HEK293T (cell line): Measurements from ENCODE around the gene KLHL29.

ENCODE experiments used
- CTCF ChIA-PET: fragments of 350-600 bp; formaldehyde crosslinking; extraction: SDS; loops from one replicate; lab custom pipeline; 2021; ENCODE audit warnings: antibody characterized with exemption, inconsistent platforms; lab: Yijun Ruan, JAX
- POLR2A ChIA-PET: fragments of 350-600 bp; formaldehyde crosslinking; extraction: SDS; loops from one replicate; lab custom pipeline; 2020; ENCODE audit warnings: antibody characterized with exemption, inconsistent platforms; lab: Yijun Ruan, JAX
- DNase-seq: peaks from one replicate; pipeline ENCODE4 v3.0.0; 2012; ENCODE audit warnings: mixed read lengths; ENCODE audit errors: extremely low spot score
- ARNT ChIP-seq: fragments of 450-650 bp; IDR thresholded peaks from 2 replicates; pipeline ENCODE4 v1.6.1; 2017; ENCODE audit warnings: mild to moderate bottlenecking
- BHLHE40 ChIP-seq: fragments of 450-650 bp; IDR thresholded peaks from 2 replicates; pipeline ENCODE4 v1.6.1; 2016; ENCODE audit warnings: mild to moderate bottlenecking, moderate library complexity, borderline replicate concordance
- CTBP1 ChIP-seq: fragments of 450-650 bp; IDR thresholded peaks from 2 replicates; pipeline ENCODE4 v1.6.1; 2016; ENCODE audit warnings: borderline replicate concordance
- ELF4 ChIP-seq: fragments of 450-650 bp; IDR thresholded peaks from 2 replicates; pipeline ENCODE4 v1.6.1; 2017; ENCODE audit warnings: antibody characterized with exemption
- FOXA1 ChIP-seq: fragments of 450-650 bp; IDR thresholded peaks from 2 replicates; pipeline ENCODE4 v1.6.1; 2016; ENCODE audit warnings: mild to moderate bottlenecking
- FOXK2 ChIP-seq: fragments of 450-650 bp; IDR thresholded peaks from 2 replicates; pipeline ENCODE4 v1.6.1; 2016; ENCODE audit warnings: mild to moderate bottlenecking
- FOXM1 ChIP-seq: fragments of 450-650 bp; IDR thresholded peaks from 2 replicates; pipeline ENCODE4 v1.6.1; 2017; ENCODE audit warnings: mild to moderate bottlenecking, borderline replicate concordance
- HDGF ChIP-seq: fragments of 450-650 bp; IDR thresholded peaks from 2 replicates; pipeline ENCODE4 v1.6.1; 2017; ENCODE audit warnings: antibody characterized with exemption, borderline replicate concordance
- L3MBTL2 ChIP-seq: fragments of 450-650 bp; conservative IDR thresholded peaks from 2 replicates; pipeline ENCODE4 v1.6.1; 2016; ENCODE audit warnings: mild to moderate bottlenecking
- LEF1 ChIP-seq: fragments of 450-650 bp; IDR thresholded peaks from 2 replicates; pipeline ENCODE4 v1.6.1; 2017; ENCODE audit warnings: mild to moderate bottlenecking, borderline replicate concordance
- NFRKB ChIP-seq: fragments of 450-650 bp; IDR thresholded peaks from 2 replicates; pipeline ENCODE4 v1.6.1; 2016; ENCODE audit warnings: mild to moderate bottlenecking, moderate library complexity
- SP1 ChIP-seq: fragments of 450-650 bp; IDR thresholded peaks from 2 replicates; pipeline ENCODE4 v1.6.1; 2017
- SUZ12 ChIP-seq: fragments of 450-650 bp; IDR thresholded peaks from 2 replicates; pipeline ENCODE4 v1.6.1; 2016; ENCODE audit warnings: mild to moderate bottlenecking
- TARDBP ChIP-seq: fragments of 450-650 bp; IDR thresholded peaks from 2 replicates; pipeline ENCODE4 v1.6.1; 2016
- ZNF384 ChIP-seq: fragments of 450-650 bp; IDR thresholded peaks from 2 replicates; pipeline ENCODE4 v1.6.1; 2016
- TF ChIP-seq, protein P1 (sequence below): fragments of 450-650 bp; IDR thresholded peaks from 2 replicates; pipeline ENCODE4 v1.6.1; 2016

The KLHL29 gene

GRCh38 chr2:23647563-23647962, 262.6 kb downstream of the KLHL29 start:
- CTCF ChIA-PET = no interaction called here
- TF ChIP-seq LEF1 (no peak), ELF4 (no peak), NFRKB (no peak), HDGF (no peak), CTBP1 (no peak), FOXK2 (no peak), L3MBTL2 (no peak), FOXA1 (no peak), SP1 (no peak), FOXM1 (no peak), BHLHE40 (no peak), ARNT (no peak), ZNF384 (no peak)
- TF ChIP-seq, protein P1, sequence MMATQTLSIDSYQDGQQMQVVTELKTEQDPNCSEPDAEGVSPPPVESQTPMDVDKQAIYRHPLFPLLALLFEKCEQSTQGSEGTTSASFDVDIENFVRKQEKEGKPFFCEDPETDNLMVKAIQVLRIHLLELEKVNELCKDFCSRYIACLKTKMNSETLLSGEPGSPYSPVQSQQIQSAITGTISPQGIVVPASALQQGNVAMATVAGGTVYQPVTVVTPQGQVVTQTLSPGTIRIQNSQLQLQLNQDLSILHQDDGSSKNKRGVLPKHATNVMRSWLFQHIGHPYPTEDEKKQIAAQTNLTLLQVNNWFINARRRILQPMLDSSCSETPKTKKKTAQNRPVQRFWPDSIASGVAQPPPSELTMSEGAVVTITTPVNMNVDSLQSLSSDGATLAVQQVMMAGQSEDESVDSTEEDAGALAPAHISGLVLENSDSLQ = no peak
- DNase-seq = no peak
- POLR2A ChIA-PET = no interaction called here

DNA sequence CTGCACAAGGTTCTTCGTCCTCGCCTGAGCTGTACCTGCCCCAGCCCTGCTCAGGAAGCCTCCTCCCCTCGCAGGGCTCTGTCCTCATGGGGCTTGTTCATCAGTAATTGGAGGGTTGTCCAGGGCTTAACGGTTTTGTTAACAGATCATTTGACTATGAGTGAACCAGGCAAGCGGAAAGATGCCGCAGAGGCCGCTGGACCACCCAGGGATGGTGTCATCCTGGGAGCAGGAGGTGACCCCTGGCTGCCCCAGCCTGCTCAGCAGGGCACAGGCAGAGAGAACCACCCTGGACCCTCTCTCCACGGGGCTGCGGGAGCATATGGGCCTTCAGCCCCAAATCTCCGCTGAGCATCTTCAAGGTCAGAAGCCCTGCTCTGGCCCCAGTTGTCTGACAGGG, 264.3 kb downstream of the KLHL29 start:
- POLR2A ChIA-PET = no interaction called here
- CTCF ChIA-PET = no interaction called here
- TF ChIP-seq CTBP1 (no peak), ARNT (no peak), FOXM1 (no peak), HDGF (no peak), L3MBTL2 (no peak), FOXA1 (no peak)
- no peak for DNase-seq

- no peak for TF ChIP-seq CTBP1
- TF ChIP-seq, protein P1 = no peak
- TF ChIP-seq ARNT = no peak
- TF ChIP-seq BHLHE40 = no peak
- TF ChIP-seq SP1 = no peak
- no peak for TF ChIP-seq SUZ12
- TF ChIP-seq TARDBP = no peak
- no peak for TF ChIP-seq NFRKB
- TF ChIP-seq FOXM1 = no peak
- TF ChIP-seq HDGF = no peak
- TF ChIP-seq ELF4 = no peak
- no peak for TF ChIP-seq LEF1
- no peak for TF ChIP-seq ZNF384
- no peak for TF ChIP-seq L3MBTL2
- no peak for TF ChIP-seq FOXK2
- no peak for DNase-seq
- POLR2A ChIA-PET = no interaction called here
- CTCF ChIA-PET = no interaction called here
Observed at GRCh38 chr2:23649819-23650218, 264.8 kb downstream of the KLHL29 start.

DNA sequence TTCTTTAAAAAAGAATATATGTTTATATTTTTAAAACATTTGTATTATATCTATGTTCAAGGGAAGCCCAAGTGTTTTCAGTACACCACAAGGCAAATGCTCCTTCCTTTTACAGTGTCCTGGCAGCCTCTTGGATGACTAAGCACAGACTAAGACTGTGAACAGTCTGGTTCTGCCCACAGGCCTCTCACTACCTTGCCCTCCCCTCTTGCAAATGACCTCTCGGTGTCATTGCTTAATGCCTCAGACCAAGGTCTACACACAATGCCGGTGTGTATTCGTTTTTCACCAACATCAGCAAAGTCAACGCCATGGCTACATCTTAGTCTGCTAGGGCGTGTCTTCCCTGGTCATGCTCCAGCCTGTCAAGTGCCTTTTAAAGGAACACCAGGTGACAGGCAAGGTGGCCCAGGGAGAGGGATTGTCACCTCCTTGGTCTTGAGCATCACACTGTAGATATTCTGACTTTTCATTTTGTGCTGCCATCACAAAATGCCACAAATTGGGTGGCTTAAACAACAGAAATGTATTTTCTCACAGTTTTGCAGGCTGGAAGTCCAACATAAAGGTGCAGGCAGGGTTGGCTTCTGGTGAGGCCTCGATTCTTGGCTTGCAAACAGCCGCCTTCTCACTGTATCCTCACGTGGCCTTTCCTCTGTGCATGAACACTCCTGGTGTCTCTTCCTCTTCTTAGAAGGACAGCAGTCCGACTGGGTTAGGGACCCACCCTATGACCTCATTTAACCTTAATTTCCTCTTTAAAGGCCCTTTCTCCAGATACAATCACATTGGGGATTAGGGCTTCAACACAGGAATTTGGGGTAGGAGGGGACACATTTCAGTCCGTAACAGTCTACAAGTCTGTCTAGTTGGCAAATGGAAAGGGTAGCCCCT, 266.5 kb downstream of the KLHL29 start:
- POLR2A ChIA-PET = no interaction called here
- CTCF ChIA-PET = no interaction called here
- TF ChIP-seq SP1 = no peak
- TF ChIP-seq TARDBP = no peak
- no peak for TF ChIP-seq LEF1
- TF ChIP-seq NFRKB = no peak
- TF ChIP-seq ZNF384 = no peak
- no peak for TF ChIP-seq FOXM1
- no peak for TF ChIP-seq CTBP1
- no peak for TF ChIP-seq BHLHE40
- no peak for TF ChIP-seq HDGF
- no peak for TF ChIP-seq L3MBTL2
- no peak for TF ChIP-seq ELF4
- no peak for TF ChIP-seq SUZ12
- TF ChIP-seq ARNT = no peak
- DNase-seq = no peak

DNA sequence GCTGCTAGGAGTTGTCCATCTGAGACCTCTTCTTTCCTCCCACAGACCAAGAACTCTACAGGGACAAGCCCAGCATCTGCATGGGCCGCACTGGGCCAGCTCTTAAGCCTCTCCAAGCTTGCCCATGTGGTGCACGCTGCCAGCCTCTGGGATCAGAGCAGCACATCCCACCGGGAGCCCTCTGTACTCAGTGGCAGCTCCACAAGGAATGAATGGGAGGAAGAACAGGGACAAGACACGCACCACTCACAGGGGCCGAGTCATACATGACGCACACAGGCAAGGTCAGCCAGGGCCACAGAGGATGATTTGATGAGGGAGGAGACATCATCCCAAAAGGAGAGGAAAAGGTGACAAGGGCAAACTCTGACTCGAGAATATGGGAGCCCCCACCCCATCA, 268.3 kb downstream of the KLHL29 start:
- TF ChIP-seq SUZ12 (no peak), SP1 (no peak), BHLHE40 (no peak), L3MBTL2 (no peak), FOXM1 (no peak), FOXK2 (no peak), TARDBP (no peak), HDGF (no peak), LEF1 (no peak), ELF4 (no peak), ARNT (no peak), CTBP1 (no peak), ZNF384 (no peak), NFRKB (no peak)
- POLR2A ChIA-PET = no interaction called here
- DNase-seq = no peak
- CTCF ChIA-PET = no interaction called here

DNA sequence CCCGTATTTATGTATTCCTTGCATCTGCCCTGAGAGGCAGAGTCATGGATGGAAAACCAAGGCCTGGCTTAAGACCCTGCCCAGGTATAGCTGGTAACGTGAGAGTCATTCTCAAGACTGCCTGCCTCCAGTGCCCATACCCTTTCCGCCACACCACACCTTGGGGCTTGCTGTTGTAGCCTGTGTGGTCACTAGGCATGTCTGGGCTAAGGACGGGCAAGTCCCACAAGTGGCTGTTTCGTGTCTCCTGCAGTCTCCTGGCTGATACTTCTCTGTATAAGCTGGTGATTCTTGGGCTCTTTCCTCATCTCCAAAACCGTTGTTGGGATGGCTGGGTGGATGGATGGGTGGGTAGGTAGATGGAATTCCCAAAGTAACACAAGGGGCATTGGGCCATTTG, 269.8 kb downstream of the KLHL29 start:
- POLR2A ChIA-PET = no interaction called here
- no peak for DNase-seq
- CTCF ChIA-PET = no interaction called here
- TF ChIP-seq LEF1 (no peak), SUZ12 (no peak), FOXK2 (no peak), CTBP1 (no peak), FOXM1 (no peak)
